NCI-H460 (cell line): Measurements from ENCODE around the gene KCNIP1. TPM values are rescaled to one million over a fixed set of nuclear protein-coding genes. Genes with fewer than 3 reads are reported as not detected.
A peak's percentile ranks its signal among the peaks of the same experiment; 100 is the strongest.

Source experiments
- DNase-seq: peaks from one replicate; pipeline ENCODE4 v3.0.0-alpha.2; 2016; ENCODE audit warnings: low read depth; ENCODE audit errors: extremely low read depth
- total RNA-seq: library from RNA; depleted of rRNA; stranded (reverse); fragments of >200 nt; shearing (Covaris generic); gene quantifications from 2 replicates; pipeline ENCODE4 v1.2.3, GENCODE V29; 2014

The KCNIP1 gene
- total RNA-seq, 1 experiment from 2014 or later: not detected

GRCh38 chr5:170636801-170637477 lies 133.1 kb downstream of the KCNIP1 start:
- DNase-seq: no peak

GRCh38 chr5:170638051-170638450 lies 134.2 kb downstream of the KCNIP1 start:
- no peak for DNase-seq

- DNase-seq: peak; percentile 57
Measured at GRCh38 chr5:170638454-170639220, 134.8 kb downstream of the KCNIP1 start.

GRCh38 chr5:170639221-170639925 lies 135.6 kb downstream of the KCNIP1 start:
- no peak for DNase-seq

- no peak for DNase-seq
Measured at GRCh38 chr5:170640731-170641588, 137.1 kb downstream of the KCNIP1 start.

- DNase-seq: no peak
Measured at GRCh38 chr5:170641589-170642031, 137.8 kb downstream of the KCNIP1 start.

GRCh38 chr5:170642066-170642735 lies 138.4 kb downstream of the KCNIP1 start:
- no peak for DNase-seq

GRCh38 chr5:170642776-170643436 lies 139.1 kb downstream of the KCNIP1 start:
- no peak for DNase-seq

GRCh38 chr5:170643591-170643990 lies 139.8 kb downstream of the KCNIP1 start:
- no peak for DNase-seq

GRCh38 chr5:170644501-170644900 lies 140.7 kb downstream of the KCNIP1 start:
- DNase-seq: no peak

- DNase-seq: no peak
Measured at GRCh38 chr5:170648541-170648940, 144.7 kb downstream of the KCNIP1 start.

GRCh38 chr5:170650850-170651249 lies 147.0 kb downstream of the KCNIP1 start:
- DNase-seq: no peak

GRCh38 chr5:170651604-170652277 lies 147.9 kb downstream of the KCNIP1 start:
- no peak for DNase-seq

GRCh38 chr5:170655476-170655875 lies 151.7 kb downstream of the KCNIP1 start:
- no peak for DNase-seq

- no peak for DNase-seq
Measured at GRCh38 chr5:170655920-170656319, 152.1 kb downstream of the KCNIP1 start.

GRCh38 chr5:170656346-170656745 lies 152.5 kb downstream of the KCNIP1 start:
- DNase-seq: no peak

GRCh38 chr5:170660531-170660930 lies 156.7 kb downstream of the KCNIP1 start:
- no peak for DNase-seq

- DNase-seq: no peak
Measured at GRCh38 chr5:170662966-170663365, 159.1 kb downstream of the KCNIP1 start.

- no peak for DNase-seq
Measured at GRCh38 chr5:170678811-170679210, 175.0 kb downstream of the KCNIP1 start.
